AG09319 (cell line): ENCODE data around the gene TMEM50A.
"Not testable (repeated sequence)": the region's sequence is repeated elsewhere in the genome, so short reads cannot be mapped to it uniquely, and the experiment has no call there.

Experiments
- DNase-seq: peaks from one replicate; pipeline ENCODE4 v3.0.0-alpha.2; 2010; ENCODE audit warnings: low read depth; ENCODE audit errors: extremely low read depth
- CTCF ChIP-seq: IDR thresholded peaks from 2 replicates; pipeline ENCODE4 v1.5.1; 2011; ENCODE audit warnings: low read depth, mild to moderate bottlenecking, inconsistent platforms, low read length, moderate library complexity

Gene TMEM50A

GRCh38 chr1:25402947-25403803, 65.0 kb downstream of the TMEM50A start:
- peak; percentile 14 for TF ChIP-seq CTCF
- DNase-seq: not testable (repeated sequence)

- DNase-seq: not testable (repeated sequence)
Measured at GRCh38 chr1:25405731-25406305, 67.7 kb downstream of the TMEM50A start.

- DNase-seq: not testable (repeated sequence)
Measured at GRCh38 chr1:25409641-25410427, 71.7 kb downstream of the TMEM50A start.
